LNCaP clone FGC (cell line): Measurements from ENCODE around the gene CDC14B.

ENCODE experiments used
- DNase-seq: peaks from one replicate; pipeline ENCODE4 v3.0.0-alpha.2; 2011; ENCODE audit warnings: low read depth
- H3K4me3 ChIP-seq: 2 replicates; pipeline ENCODE4 v1.5.1; 2011; ENCODE audit warnings: mild to moderate bottlenecking, low read depth, low read length, control low read depth
- TF ChIP-seq, protein P1 (sequence below): IDR thresholded peaks from 2 replicates; pipeline ENCODE4 v1.5.1; 2012; ENCODE audit warnings: mild to moderate bottlenecking; ENCODE audit not compliant: control insufficient read depth, insufficient read depth; ENCODE audit errors: extremely low read depth

The CDC14B gene

DNA sequence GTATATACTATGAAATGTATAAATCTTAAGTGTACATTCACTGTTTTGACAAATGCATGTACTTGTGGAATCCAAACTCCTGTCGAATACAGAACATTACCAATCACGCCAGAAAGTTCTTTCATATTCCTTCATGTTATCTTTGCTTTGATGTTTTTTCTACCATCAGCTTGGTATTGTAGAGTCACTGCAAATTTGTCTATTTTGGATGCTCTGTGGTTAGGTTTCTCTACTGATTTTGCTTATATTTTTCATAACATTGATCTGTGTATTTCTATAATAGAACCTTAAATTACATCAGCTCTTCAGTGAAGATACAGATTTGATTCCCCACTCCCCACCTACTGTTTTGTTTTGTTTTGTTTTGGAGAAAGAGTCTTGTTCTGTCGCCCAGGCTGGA lies 138.9 kb downstream of the CDC14B start:
- TF ChIP-seq, protein P1, sequence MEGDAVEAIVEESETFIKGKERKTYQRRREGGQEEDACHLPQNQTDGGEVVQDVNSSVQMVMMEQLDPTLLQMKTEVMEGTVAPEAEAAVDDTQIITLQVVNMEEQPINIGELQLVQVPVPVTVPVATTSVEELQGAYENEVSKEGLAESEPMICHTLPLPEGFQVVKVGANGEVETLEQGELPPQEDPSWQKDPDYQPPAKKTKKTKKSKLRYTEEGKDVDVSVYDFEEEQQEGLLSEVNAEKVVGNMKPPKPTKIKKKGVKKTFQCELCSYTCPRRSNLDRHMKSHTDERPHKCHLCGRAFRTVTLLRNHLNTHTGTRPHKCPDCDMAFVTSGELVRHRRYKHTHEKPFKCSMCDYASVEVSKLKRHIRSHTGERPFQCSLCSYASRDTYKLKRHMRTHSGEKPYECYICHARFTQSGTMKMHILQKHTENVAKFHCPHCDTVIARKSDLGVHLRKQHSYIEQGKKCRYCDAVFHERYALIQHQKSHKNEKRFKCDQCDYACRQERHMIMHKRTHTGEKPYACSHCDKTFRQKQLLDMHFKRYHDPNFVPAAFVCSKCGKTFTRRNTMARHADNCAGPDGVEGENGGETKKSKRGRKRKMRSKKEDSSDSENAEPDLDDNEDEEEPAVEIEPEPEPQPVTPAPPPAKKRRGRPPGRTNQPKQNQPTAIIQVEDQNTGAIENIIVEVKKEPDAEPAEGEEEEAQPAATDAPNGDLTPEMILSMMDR, result no peak
- no peak for DNase-seq
- H3K4me3 ChIP-seq, result no peak overlapping the region

DNA sequence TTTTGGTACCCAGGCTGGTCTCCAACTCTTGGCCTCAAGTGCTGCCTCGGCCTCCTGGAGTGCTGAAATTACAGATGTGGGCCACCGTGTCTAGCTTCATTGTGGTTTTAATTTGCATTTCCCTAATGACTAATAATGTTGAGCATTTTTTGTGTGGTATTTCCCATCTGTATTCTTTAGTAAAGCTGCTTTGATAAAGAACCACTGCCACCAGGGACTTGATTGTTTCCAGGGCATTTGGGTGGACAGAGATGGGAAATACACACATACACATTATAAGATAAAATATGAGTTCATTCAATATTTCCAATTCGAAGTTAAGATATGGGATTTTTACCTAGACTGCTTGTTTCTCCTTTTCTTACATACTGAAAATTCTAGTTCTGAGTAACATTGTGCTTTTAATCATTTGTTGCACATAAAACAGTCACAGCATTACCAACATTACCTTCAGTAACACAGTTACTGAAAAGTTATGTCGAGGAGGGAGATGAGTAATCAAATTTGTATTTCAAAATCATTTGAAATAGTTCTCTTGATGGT lies 140.7 kb downstream of the CDC14B start:
- TF ChIP-seq, protein P1, result no peak
- DNase-seq, result no peak
- H3K4me3 ChIP-seq, result no peak overlapping the region

DNA sequence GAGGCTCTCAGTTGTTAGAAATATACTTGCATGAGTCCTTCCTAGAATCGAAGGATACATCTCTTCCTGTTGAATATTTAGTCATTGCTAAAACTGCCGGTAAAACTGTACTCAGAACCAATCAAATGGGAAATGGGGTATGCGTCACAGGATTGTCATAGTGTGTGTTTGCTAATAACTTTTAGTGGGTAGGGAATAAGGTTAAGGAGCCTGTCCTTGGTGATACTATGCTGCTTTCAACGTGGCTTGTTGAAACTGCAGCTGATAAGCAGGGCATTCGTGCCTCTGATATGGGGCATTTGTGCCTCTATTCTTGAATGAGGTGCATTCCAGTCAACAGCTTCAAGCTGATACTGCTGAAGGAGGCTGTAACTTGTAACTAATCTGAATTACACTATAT lies 143.1 kb downstream of the CDC14B start:
- DNase-seq, result no peak
- TF ChIP-seq, protein P1, result no peak
- no peak overlapping the region for H3K4me3 ChIP-seq

DNA sequence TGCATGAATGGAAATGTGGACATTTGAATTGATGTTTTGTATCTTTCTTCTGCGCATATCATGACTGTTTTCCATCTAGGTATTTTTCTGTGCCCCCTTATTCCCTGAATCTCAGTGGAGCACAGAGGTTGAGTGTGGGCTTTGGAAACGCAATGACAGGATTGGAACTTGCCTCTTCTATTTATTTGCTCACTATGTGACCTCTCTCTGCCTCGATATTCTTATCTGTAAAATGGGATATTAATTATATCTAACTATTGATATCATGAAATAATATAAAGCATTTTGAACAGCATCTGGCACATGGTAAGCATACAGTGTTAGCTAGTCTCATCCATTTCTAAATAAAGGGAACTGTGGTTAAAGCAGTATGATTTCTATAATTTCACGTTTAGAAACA lies 143.6 kb downstream of the CDC14B start:
- DNase-seq, result no peak
- H3K4me3 ChIP-seq, result no peak overlapping the region
- TF ChIP-seq, protein P1, result no peak

DNA sequence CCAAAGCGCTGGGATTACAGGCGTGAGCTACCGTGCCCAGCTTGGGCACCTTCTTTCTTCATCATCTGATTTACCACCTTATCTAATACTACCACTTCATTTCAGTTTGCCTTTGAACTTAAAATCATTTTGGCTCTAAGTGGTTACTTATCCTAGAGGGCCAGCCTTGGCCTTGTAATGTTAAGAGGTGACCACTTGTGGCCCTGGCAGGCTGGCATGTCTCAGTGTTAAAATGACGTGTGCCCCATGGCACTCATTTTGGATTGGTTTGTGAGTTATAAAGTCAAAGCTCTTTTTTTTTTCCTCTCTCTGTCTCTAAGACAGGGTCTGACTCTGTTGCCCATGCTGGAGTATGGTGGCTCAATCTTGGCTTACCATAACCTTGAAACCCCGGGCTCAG lies 151.9 kb downstream of the CDC14B start:
- TF ChIP-seq, protein P1, result no peak
- H3K4me3 ChIP-seq, result no peak overlapping the region

DNA sequence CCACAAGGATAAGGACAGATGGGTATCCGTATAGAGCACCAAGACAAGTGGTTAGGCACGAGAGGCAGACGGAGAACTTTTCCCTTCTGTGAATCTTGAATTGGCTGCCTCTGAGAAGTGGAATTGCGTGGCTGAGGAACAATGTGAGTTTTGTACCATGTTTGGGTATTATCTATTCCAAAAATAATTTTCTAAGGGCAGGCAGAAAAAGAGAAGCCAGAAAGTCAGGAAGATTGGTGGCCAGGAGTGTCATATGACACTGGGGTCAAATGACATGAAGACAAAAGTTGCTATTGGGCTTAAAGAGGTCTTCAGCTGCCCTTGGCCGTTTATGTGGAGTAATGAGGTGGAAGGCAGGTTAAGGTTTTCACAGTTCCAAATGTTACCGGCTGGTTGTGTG lies 155.2 kb downstream of the CDC14B start:
- DNase-seq, result no peak
- TF ChIP-seq, protein P1, result no peak
- no peak overlapping the region for H3K4me3 ChIP-seq

More for the DNA sequence above, 151.9 kb downstream of the CDC14B start:
- no peak for DNase-seq

DNA sequence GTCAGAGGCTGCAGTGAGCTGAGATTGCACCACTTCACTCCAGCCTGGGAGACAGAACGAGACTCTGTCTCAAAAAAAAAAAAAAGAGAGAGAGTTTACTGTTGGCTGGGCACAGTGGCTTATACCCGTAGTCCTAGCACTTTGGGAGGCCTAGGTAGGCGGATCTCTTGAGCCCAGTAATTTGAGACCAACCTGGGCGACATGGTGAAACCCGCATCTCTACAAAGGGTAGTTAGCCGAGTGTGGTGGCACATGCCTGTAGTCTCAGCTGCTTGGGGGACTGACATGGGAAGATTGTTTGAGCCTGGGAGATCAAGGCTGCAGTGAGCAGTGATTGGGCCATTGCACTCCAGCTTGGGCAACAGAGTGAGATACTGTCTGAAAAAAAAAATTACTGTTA lies 157.1 kb downstream of the CDC14B start:
- no peak overlapping the region for H3K4me3 ChIP-seq
- DNase-seq, result no peak
- TF ChIP-seq, protein P1, result no peak
